ENCODE measurements around the gene ALPG. TPM values are rescaled to one million over a fixed set of nuclear protein-coding genes. Genes with fewer than 3 reads are reported as not detected.

Gene ALPG
- total RNA-seq, 1 donor from 2014 or later, result not detected

GRCh38 chr2:232410238-232410900 is 3.7 kb downstream of the ALPG start:
- H3K4me1 Mint-ChIP-seq (ENCODE audit: unreplicated experiment), result no peaks in the 10 kb centered on the region
- H3K27me3 Mint-ChIP-seq (ENCODE audit: unreplicated experiment), result peaks cover 29% of the 10 kb centered on the region
- H3K27ac Mint-ChIP-seq (ENCODE audit: unreplicated experiment), result no peak overlapping the region
- TF ChIP-seq, protein P1, sequence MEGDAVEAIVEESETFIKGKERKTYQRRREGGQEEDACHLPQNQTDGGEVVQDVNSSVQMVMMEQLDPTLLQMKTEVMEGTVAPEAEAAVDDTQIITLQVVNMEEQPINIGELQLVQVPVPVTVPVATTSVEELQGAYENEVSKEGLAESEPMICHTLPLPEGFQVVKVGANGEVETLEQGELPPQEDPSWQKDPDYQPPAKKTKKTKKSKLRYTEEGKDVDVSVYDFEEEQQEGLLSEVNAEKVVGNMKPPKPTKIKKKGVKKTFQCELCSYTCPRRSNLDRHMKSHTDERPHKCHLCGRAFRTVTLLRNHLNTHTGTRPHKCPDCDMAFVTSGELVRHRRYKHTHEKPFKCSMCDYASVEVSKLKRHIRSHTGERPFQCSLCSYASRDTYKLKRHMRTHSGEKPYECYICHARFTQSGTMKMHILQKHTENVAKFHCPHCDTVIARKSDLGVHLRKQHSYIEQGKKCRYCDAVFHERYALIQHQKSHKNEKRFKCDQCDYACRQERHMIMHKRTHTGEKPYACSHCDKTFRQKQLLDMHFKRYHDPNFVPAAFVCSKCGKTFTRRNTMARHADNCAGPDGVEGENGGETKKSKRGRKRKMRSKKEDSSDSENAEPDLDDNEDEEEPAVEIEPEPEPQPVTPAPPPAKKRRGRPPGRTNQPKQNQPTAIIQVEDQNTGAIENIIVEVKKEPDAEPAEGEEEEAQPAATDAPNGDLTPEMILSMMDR (IDR thresholded peaks at IDR 0.05), result no peak
- H3K36me3 Mint-ChIP-seq (ENCODE audit: unreplicated experiment), result no peaks in the 10 kb centered on the region
- no peak overlapping the region for H3K4me3 Mint-ChIP-seq (ENCODE audit: unreplicated experiment)
- H3K9me3 Mint-ChIP-seq (ENCODE audit: unreplicated experiment), result no peaks in the 10 kb centered on the region
- DNase-seq (ENCODE audit: extremely low spot score, unreplicated experiment), result no peak

GRCh38 chr2:232411901-232412629 is 5.4 kb downstream of the ALPG start:
- Mint-ChIP-seq H3K4me3 (ENCODE audit: unreplicated experiment) (no peak overlapping the region), H3K9me3 (ENCODE audit: unreplicated experiment) (no peaks in the 10 kb centered on the region), H3K36me3 (ENCODE audit: unreplicated experiment) (no peaks in the 10 kb centered on the region), H3K27me3 (ENCODE audit: unreplicated experiment) (peaks cover 29% of the 10 kb centered on the region), H3K4me1 (ENCODE audit: unreplicated experiment) (no peaks in the 10 kb centered on the region), H3K27ac (ENCODE audit: unreplicated experiment) (no peak overlapping the region)
- TF ChIP-seq, protein P1 (IDR thresholded peaks at IDR 0.05), result no peak
- no peak for DNase-seq (ENCODE audit: extremely low spot score, unreplicated experiment)

DNA sequence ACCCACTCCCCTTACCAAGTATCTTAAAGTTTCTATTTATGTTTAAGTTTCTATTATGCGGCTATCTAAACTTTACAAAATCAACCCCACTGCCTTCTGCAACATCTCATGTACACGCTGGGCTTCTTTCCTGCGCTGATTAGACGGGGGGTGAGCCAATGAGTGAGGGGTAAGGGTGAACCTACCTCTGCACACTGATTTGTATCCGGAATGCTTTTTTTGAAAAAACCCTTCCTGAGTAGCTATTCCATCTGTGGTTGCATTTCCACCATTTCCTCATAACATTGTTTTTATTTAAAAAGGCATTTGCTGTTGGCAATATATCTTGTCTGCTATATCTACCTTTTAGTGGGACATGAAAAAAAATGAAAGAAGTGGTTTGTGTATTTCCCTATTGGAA is 6.3 kb downstream of the ALPG start:
- H3K27ac Mint-ChIP-seq (ENCODE audit: unreplicated experiment), result no peak overlapping the region
- no peak for DNase-seq (ENCODE audit: extremely low spot score, unreplicated experiment)
- H3K36me3 Mint-ChIP-seq (ENCODE audit: unreplicated experiment), result no peaks in the 10 kb centered on the region
- H3K9me3 Mint-ChIP-seq (ENCODE audit: unreplicated experiment), result no peaks in the 10 kb centered on the region
- TF ChIP-seq, protein P1 (IDR thresholded peaks at IDR 0.05), result no peak
- peaks cover 30% of the 10 kb centered on the region for H3K27me3 Mint-ChIP-seq (ENCODE audit: unreplicated experiment)
- no peak overlapping the region for H3K4me3 Mint-ChIP-seq (ENCODE audit: unreplicated experiment)
- no peaks in the 10 kb centered on the region for H3K4me1 Mint-ChIP-seq (ENCODE audit: unreplicated experiment)

GRCh38 chr2:232415138-232415690 is 8.6 kb downstream of the ALPG start:
- no peaks in the 10 kb centered on the region for H3K36me3 Mint-ChIP-seq (ENCODE audit: unreplicated experiment)
- H3K9me3 Mint-ChIP-seq (ENCODE audit: unreplicated experiment), result no peaks in the 10 kb centered on the region
- H3K4me3 Mint-ChIP-seq (ENCODE audit: unreplicated experiment), result no peak overlapping the region
- TF ChIP-seq, protein P1 (IDR thresholded peaks at IDR 0.05), result no peak
- no peak for DNase-seq (ENCODE audit: extremely low spot score, unreplicated experiment)
- H3K27me3 Mint-ChIP-seq (ENCODE audit: unreplicated experiment), result peaks cover 44% of the 10 kb centered on the region
- H3K4me1 Mint-ChIP-seq (ENCODE audit: unreplicated experiment), result peaks cover 12% of the 10 kb centered on the region
- no peak overlapping the region for H3K27ac Mint-ChIP-seq (ENCODE audit: unreplicated experiment)

Data from osteocyte (in vitro differentiated cells).